OCI-LY7 (cell line): ENCODE measurements around the gene STX8.

Experiments used
- EZH2phosphoT487 ChIP-seq: fragments of 200-600 bp; sonication (generic); IDR thresholded peaks from 2 replicates; pipeline ENCODE4 v1.6.1; 2018; ENCODE audit warnings: low read depth, borderline replicate concordance, mild to moderate bottlenecking, mixed run types, antibody characterized with exemption, low read length, moderate library complexity, mixed read lengths
- TF ChIP-seq, protein P1 (sequence below): fragments of 200-600 bp; sonication (generic); conservative IDR thresholded peaks from 2 replicates; pipeline ENCODE4 v1.5.1; 2014; ENCODE audit warnings: mild to moderate bottlenecking, antibody characterized with exemption, low read length, moderate library complexity, mixed read lengths

DNA sequence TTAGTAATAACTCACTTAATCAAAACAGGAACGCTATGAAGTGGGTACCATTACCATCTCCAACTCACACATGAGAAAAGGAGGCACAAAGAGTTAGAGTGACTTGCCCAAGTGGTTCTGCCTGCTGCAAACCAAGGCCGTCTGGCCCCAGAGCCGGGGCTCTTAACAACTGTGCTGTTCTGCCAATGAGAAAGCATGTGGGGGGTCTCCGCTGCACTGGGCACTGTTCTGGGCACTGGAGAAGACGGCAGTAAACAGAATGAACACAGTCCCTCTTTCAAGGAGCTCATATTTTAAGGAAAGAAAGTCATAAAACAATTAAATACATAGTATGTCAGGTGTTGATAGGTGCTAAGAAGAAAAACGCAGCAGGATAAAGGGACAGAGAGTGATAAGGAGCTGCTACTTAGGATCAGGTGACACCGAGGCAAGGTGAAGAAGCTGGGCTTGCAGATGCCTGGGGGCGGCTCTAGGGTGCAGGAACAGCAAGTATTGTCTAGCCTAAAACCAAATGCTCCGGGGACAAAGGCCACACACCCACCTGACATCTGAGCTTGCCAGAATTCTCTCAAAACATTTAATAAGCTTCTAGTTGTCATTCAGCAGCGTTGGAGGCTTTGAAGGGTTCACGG lies 6.5 kb downstream of the STX8 start:
- TF ChIP-seq EZH2phosphoT487, result no peak
- TF ChIP-seq, protein P1, sequence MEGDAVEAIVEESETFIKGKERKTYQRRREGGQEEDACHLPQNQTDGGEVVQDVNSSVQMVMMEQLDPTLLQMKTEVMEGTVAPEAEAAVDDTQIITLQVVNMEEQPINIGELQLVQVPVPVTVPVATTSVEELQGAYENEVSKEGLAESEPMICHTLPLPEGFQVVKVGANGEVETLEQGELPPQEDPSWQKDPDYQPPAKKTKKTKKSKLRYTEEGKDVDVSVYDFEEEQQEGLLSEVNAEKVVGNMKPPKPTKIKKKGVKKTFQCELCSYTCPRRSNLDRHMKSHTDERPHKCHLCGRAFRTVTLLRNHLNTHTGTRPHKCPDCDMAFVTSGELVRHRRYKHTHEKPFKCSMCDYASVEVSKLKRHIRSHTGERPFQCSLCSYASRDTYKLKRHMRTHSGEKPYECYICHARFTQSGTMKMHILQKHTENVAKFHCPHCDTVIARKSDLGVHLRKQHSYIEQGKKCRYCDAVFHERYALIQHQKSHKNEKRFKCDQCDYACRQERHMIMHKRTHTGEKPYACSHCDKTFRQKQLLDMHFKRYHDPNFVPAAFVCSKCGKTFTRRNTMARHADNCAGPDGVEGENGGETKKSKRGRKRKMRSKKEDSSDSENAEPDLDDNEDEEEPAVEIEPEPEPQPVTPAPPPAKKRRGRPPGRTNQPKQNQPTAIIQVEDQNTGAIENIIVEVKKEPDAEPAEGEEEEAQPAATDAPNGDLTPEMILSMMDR, result no peak
